Erythroblast (primary cell): ENCODE data around the gene CACNA1C.

ENCODE experiments used
- GATA1 ChIP-seq: IDR thresholded peaks from 2 replicates; pipeline ENCODE4 v1.6.1; 2011; ENCODE audit warnings: low read depth, mild to moderate bottlenecking, control low read depth, low read length, moderate library complexity
- POLR2A ChIP-seq: IDR thresholded peaks from 2 replicates; pipeline ENCODE4 v1.6.1; 2011; ENCODE audit warnings: mild to moderate bottlenecking, low read length

- TF ChIP-seq POLR2A, result no peak
- no peak for TF ChIP-seq GATA1
Observed at GRCh38 chr12:2221030-2221621, 168.3 kb downstream of the CACNA1C start.
